ENCODE data around the gene RDH5. TPM values are rescaled to one million over a fixed set of nuclear protein-coding genes. Genes with fewer than 3 reads are reported as not detected.

The RDH5 gene
- polyA plus RNA-seq, 4 donors: 18.7 to 39.4 (median 30.1) TPM

DNA sequence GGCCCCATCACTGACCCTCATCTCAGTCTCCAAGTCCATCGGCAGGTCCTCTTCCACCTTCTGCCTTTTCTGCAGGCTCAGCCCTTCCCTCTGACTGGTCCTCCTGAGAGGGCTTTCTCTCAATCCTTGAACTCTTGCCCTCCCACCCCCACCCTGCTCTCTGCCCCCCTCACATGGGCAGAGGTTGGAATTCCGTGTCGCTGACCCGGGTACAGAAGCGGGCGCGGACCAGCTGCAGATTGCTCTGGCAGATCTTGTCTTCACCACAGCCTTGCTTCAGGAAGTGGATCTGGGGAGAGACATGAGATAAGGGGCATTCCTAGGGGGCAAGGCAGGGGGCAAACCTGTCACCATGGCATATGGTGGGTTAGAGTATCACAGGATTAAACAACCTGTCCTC lies 24.8 kb upstream of the RDH5 start:
- DNase-seq (ENCODE audit: low read depth in 4 of 4, low spot score in 2 of 4): no peak

DNA sequence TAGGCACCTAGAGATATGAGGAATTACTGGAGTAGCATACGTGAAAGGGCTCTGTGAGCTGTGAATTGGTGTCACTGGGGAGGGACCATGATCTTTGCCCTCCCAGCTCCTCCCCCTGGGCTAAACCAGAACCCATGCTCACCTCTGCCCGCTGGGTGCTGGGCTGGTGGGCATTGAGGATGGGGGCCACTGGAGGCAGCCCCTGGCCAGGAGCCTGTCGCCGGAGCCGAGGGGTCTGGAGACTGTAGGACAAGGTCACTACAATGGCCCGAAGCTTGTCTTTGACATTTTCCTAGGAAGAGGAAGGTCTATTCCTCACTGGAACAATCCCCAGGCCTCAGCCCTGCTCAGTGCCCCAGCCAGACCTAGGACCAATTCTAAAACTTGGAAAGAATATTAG lies 24.1 kb upstream of the RDH5 start:
- no peak for DNase-seq (ENCODE audit: low read depth in 4 of 4, low spot score in 2 of 4)

DNA sequence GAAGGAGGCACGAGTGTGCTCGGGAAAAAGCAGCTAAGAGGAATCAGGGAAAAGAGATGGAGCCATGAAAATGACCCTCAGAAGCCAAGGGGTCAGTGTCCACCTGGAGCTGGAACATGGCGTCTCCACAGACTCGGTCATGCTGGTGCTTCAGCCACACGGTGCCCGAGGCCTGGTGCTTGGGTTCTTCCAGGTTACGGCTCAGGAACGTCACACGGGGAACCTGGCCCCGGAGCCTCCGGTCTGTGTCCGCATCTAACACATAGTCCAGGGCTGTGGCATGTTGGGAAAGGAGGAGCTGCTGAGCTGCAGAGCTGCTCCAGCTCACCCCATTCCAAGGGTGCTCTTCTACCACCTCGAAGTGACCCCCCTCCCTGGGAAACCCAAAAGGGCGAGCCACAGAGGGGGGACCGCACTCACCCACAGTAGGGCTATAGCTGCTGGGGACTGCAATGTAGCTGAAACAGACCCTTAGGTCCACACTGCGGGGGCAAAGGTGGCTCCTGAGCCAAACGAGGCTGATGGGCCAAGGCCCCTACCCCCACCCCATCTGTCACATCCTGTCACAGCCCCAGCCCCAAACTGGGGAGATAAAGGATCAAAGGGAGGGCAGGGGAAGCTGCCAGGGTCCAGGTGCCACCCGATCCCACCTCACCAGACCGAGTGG lies 23.3 kb upstream of the RDH5 start:
- no peak for DNase-seq (ENCODE audit: low read depth in 4 of 4, low spot score in 2 of 4)

DNA sequence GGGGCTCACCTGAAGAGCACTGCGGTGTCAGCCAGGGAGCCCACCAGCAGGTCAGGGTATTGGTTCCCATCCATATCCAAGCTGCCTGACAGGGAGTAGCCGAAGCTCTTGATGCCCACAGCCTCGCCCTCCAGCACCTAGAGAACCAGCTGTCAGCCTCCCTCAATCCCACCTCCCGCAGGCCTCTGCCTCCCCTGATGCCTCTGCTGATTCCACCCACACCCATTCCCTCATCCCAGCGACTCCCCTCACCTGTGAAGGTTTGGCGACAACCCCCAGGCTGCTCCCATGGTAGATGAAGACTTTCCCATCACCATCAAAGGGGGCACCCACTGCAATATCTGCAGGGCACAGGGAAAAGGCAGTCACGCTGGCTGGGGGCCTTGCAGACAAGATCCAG lies 22.5 kb upstream of the RDH5 start:
- no peak for DNase-seq (ENCODE audit: low read depth in 4 of 4, low spot score in 2 of 4)

DNA sequence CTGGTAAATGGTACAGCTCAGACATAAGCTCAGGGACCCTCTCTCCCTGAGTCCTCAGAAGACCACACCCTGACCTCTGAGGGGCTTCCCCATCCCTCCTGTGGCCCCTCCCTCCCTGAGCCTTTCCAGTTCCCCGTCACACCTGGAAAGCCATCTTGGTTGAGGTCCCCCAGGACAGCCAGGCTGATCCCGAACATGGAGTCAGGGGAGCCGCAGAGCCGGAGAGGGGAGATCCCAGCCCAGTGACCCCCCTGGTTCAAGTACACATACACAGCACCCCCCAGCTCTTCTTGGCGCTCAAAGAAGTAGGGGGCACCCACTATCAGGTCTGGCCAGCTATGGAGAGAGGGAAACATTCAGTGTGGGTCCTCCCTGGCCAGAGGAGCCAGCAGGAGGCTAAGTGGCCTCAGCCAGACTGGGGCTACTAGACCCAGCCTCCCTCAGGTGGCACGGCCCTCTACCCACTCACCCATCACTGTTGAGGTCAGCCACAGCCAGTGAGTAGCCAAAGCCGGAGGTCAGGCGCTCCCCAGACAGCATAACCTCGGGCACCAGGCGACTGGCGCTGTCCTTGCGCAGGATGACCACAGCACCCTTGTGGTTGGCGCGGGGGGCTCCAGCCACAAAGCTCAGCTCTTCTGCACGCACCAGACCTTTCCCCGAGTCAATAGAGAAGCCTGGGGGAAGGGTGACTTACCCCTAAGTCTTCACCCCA lies 21.8 kb upstream of the RDH5 start:
- DNase-seq (ENCODE audit: low read depth in 4 of 4, low spot score in 2 of 4): no peak

DNA sequence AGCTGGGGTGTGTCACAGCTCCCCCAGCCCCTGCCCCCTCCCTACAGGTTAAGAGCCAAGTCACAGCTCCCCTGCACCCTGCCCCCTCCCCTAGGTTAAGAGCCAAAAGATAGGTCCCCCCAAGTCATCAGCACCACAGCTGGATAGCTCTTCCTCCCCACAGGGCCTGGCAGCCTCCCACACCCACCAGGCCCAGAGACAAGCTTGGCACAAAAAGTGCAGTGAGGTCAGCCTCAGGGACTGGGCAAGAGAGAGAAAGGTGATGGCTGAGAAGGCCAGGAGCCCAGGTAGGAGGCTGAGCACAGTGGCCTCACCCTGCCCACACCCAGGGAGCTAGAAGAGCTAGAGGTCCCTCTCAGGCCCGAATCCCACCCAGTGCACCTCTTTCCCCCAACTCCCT lies 21.2 kb upstream of the RDH5 start:
- DNase-seq (ENCODE audit: low read depth in 4 of 4, low spot score in 2 of 4): no peak

DNA sequence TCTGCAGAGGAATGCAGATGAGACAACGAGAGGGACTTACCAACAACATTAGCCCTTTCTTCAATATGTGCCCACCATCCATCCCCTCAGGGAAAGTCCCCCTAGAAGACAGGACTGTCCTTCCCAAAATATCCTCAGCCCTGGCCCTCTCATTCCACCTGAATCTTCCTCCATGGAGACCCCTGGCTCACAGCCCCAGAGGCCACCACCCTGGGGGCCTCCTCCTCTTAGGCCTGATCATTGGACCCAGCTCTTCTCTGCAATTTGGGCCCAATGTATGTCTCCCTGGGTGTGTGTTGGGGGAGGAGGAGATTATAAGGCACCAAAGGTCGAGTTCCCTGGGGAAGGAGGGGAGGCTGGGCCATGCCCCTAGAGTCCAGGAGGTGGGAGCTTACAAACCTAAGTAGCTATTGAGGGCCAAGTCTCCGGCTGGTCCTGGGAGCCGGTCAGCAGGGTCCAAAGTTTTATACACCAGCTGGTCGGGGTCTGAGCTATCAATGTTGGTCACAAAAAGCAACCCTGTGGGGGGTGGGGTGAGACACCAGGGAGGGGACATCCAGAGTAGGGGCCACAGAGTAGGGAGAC lies 20.6 kb upstream of the RDH5 start:
- DNase-seq (ENCODE audit: low read depth in 4 of 4, low spot score in 2 of 4): no peak

DNA sequence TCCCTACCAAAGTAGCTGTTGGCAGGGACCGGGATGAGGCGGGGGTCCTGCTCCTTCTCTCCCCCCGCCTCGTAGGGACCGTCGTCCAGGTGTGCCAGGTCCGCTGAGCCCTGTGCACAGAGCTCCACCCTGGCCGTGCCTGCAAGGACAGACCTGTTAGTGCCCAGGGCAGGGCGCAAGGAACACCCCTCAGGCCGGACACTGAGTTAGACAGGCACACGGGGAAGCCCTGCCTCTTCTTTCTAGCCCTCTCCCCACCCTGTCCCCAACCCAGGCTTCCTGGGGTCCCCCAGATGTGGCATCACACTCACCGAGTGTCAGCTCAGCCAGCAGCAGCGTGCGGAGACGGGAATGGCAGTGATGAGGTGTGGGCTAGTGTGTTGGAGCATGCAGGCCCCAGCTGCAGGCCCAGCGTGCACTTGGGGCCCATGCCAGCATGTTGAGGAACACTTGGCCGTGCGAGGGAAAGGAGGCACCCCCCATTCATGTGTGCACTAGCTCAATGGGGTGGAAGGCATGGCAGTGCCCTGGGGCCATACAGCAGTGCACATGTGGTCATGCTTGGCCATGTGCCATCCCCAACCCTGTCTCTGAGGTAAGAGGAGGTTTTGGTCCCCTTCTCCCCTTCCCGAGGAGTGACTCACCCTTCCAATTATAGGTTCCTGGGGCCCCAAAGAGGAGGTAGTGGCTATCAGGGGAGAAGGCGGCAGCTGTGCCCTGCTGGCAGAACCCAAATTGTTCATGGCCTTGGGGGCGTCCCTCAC lies 19.8 kb upstream of the RDH5 start:
- no peak for DNase-seq (ENCODE audit: low read depth in 4 of 4, low spot score in 2 of 4)

DNA sequence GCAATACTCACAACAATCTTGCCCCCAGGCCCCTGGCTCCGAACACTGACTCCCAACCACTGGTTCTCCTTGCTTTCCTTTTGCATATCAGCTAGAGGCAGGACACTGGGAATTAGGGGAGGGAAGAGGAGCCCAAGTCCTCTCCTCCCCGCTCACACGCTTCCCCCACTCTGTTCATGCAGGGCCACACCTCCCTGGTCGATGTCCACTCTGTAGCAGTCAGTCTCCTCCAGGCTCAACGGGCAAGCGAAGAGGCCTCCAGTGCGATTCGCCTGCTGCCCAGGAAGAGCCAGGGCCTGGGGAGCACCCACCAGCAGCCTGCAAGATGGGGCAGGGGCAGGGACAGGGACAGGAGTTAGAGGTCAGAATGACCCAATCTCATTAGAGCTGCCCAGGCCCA lies 17.3 kb upstream of the RDH5 start:
- DNase-seq (ENCODE audit: low read depth in 4 of 4, low spot score in 2 of 4): no peak

DNA sequence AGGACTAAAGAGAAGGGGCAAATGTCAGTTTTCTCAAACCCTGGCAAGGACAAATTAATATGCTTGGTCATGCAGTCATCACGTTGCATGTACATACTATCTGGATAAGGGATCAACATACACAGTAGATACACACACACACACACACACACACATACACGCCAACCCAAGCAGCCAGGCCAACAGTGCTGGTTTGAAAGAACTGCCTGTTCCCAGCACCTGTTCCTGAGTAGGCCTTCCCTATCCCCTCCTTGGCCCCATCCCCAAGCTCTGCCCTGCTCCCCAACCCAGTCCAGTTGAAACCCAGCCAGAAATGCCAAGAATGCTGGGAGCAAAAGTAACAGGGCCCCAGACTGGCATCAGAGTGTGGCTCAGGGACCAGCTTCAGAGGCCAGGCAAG lies 16.9 kb upstream of the RDH5 start:
- no peak for DNase-seq (ENCODE audit: low read depth in 4 of 4, low spot score in 2 of 4)

DNA sequence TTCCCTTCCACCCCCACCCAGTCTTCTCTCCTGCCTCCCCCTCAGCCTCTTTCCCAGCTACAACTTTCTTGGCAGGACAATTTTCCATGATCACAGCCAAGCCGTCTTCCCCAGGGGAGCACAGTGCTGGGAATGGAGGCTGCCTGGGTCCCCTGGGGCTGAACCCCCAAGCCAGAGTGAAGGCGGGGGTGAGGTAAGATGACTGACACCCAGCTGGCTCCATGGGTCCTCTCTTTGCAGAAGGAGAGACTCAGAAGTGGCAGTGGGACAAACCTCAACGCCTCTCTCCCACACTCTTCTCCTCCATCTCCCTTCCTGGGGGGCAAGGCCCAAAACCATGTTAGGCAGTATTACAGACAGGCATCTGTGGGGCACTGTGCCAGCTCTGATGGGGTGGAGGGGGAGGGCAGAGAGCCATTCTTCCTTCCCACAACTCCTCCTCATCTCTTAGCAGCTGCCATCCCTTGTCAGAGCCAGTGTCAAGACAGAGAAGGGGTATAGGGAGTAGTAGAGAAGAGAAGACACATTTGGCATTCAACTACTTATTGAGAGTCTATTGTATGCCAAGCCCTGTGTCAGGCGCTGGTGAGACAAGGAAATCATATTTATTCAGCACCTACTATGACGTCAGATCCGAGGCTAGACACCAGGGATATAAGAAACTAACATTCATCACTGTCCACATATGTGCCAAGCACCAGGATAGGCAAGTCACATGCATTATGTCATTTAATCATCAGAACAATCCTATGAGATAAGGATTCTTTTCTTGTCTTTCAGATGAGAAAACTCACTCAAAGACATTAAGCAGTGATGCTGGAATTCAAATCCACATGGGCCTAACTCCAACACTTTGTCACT lies 16.1 kb upstream of the RDH5 start:
- DNase-seq (ENCODE audit: low read depth in 4 of 4, low spot score in 2 of 4): no peak

DNA sequence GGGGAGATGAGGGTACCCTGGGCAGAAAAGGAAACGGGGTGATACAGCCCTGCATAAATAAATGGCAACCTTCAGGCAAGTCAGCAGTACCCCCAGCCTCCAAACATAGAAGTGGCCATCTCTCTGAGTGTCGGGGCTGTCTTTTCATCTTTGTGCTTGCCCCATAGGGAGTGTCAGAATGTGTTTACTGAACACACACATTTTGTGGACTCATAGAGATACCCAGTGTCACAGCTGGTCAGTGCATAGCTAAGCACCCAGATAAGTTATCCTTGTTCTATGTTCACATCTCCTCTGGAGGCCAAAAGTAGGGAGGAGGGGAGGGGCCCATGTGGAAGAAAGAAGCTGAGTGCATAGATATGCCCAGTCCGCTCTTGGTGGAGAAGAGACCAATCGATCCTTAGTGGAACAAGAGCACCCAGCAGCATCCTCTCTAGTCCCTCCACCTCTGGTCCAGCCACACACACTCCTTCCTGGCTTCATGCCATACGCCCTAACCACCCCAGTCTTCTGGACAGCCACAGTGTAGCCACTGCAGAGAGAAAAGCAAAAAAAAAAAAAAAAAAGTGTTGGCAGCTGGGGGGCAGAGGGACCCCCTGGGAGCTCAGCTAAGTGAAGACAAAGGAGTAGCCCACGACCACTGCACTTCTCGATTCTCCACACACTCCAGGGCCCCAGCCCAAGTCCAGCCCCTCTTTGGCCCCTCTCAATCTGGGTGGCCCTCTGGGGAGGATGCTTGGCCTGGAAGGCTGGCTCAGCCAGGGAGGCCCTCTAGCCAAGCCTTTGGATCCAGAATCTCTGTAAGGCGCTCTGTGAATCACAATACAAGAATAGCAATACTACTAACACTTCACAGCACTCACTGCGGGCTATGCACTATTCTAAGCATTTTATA lies 15.1 kb upstream of the RDH5 start:
- no peak for DNase-seq (ENCODE audit: low read depth in 4 of 4, low spot score in 2 of 4)

DNA sequence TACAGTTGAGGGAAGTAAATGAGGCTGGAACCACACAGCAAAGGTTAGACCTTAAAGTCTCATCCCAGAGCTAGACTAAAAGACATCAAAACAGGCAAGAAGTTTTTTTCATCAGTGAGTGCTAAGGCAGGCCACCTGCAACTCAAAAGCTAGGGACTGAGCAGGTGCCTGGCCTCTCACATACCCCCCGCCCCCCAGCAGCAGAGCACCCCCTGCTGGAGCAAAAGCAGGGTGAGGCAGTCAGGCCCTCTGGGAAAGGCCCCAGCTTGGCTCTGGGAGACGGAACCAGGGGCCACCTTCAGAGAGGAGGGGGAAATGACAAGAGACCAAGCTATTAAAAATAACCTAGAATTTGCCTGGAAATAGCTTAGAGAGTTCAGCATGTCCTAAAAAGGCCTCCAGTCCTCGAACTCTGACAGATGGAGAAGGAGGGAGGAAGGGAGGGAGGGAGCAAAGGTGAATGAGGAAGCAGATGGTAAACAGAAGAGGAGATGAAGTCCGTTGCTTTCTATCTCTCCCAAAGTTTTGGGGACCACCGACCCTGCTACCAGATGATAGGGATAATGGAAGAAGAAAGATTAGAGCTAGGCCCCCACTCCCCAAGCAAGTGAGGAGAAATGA lies 14.3 kb upstream of the RDH5 start:
- no peak for DNase-seq (ENCODE audit: low read depth in 4 of 4, low spot score in 2 of 4)

DNA sequence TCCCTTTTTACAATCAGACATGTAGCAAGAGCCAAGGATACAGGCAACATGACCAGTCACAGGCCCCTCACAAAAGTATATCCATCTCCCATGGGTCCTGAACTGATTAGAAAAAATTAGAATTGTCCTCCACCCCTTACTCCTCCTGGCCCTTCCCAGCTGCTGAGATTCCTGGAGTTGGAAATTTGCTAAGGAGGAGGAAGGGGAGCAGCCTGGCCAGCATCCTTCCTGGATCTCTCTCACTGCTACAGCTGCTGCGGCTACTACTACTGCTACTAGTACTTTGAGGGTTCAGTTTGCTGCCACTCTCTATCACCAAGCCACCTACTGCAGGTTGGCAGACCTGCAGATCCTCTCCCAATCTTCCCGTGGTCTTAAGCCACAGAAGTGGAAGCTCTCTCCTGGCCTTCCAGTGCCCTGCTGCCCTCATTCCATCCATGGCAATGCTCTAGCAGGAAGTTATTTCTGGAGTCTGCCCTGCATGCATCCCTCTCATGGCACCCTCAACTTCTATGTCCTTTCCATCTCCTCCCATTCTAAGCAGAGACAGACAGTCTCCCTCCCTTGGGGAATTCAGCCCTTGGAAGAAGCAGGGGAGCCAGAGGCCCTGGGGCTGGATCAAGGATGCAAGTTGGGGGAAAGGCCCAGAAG lies 13.5 kb upstream of the RDH5 start:
- DNase-seq (ENCODE audit: low read depth in 4 of 4, low spot score in 2 of 4): no peak

DNA sequence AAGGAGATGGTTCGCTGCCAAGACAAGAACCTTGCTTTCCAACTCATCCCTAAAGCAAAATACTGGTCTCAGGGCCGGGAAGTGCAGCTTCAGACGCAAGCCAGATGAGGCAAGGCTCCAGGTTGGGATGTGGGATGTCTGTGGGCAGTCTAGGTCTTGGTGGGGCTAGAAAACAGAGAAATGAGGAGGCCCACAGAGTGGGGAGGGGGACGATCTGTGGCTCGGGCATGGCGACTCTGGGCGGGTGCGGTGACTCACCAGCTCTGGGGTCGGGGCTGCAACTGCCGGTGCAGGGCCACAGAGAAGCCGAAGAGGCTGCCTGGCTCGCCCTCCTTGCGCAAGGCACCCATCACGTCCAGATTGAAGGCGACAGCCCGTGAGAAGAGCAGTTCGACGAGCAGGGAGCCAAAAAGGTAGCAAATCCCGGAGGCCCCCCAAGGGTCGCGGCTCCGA lies 12.9 kb upstream of the RDH5 start:
- no peak for DNase-seq (ENCODE audit: low read depth in 4 of 4, low spot score in 2 of 4)

DNA sequence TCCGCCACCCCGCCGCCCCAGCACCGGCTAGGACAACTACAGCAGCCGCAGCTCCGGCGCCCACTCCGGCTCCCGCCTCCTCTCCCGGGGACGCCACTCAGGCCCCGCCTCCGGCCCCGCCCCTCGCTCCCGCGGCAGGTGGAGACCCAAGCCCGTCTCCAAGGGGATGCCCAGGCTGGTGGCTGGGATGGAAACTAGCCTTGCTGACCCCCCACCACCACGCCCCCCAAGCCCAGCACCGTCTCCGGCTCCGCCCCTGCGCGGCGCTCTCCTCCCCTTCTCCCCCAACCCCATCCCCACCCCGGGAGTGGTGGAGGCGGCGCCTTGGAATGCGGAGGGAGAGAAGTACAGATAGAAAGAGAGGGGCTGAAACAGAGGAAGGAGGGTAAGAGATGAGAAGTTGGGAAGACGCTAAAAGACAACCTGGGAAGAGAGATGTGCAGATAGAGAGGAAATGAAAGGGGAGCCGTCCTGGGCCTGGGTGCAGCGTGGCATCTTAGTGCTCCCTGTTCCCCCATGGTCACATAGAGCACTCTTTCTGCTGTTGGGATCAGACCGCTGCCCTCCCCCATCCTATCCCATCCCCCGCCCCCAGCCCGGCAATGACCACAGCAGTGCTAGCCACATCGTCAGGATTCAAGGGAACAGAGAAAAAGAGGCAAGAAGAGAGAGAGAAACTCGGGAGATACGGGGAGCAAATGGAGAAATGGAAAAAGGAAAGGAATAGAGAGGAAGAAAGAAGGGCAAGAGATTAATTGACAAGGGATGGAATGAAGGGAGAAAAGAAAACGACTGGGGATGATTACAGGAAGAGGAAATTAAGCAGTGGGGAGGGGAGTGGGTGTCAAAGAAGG lies 12.1 kb upstream of the RDH5 start, which contains the start of gene ITGA7:
ITGA7 (minus strand) TSS at position 64 of the 854 bp plus-strand sequence. CDS start 222 bp downstream, outside the sequence.
- peak in 1 of 4 donors; percentile 49 for DNase-seq (ENCODE audit: low read depth in 4 of 4, low spot score in 2 of 4)

DNA sequence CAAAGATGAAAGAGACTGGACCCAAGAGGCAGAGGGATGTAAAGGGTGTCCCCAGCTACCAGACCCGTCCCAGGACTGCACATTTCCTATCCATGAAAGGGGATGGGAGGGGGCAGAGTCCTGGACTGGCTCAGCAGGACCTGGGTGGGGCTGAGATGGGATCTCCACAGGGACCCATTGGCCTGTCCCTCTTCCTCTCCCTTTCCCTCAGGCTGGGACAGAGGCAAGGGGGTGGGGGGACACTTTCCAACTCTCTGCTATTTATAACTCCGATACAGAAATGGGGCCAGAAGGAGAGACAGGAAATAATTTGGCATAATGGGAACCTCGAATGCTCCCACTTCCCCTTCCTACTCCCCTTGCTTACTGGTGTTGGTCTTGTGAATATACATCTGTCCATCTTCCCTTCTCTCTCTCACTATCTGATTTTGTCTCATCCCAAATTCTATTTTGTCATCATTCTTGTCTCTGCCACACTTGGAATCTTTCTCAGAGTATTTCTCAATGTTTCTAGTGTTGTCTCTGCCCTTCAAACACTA lies 11.4 kb upstream of the RDH5 start:
- DNase-seq (ENCODE audit: low read depth in 4 of 4, low spot score in 2 of 4): no peak

Data from left renal cortex interstitium (tissue), 4 donors.